Muscle of arm (tissue), 12 donors: ENCODE results near the gene RYR3. TPM values are rescaled to one million over a fixed set of nuclear protein-coding genes. Genes with fewer than 3 reads are reported as not detected.
"Not testable (repeated sequence)": the region's sequence is repeated elsewhere in the genome, so short reads cannot be mapped to it uniquely, and the experiment has no call there.

ENCODE experiments used
- DNase-seq: peaks from one replicate; pipeline ENCODE4 v3.0.0-alpha.2; 2013
- polyA plus RNA-seq, 12 donors: library from polyadenylated mRNA; unstranded; fragments of 120-200 nt; gene quantifications; one replicate each; pipeline ENCODE4 v1.2.1, GENCODE V29; 2013; ENCODE audit not compliant: insufficient read length in 12 of 12

The RYR3 gene
- polyA plus RNA-seq, 12 donors, result 18.2 to 77.7 (median 47.4) TPM; not detected in 1

GRCh38 chr15:33756961-33757360, 446.2 kb downstream of the RYR3 start:
- no peak for DNase-seq

GRCh38 chr15:33757516-33758232, 446.9 kb downstream of the RYR3 start:
- DNase-seq, result no peak

- DNase-seq, result no peak
Measured at GRCh38 chr15:33766389-33766788, 455.6 kb downstream of the RYR3 start.

- no peak for DNase-seq
Measured at GRCh38 chr15:33768670-33769190, 458.0 kb downstream of the RYR3 start.

GRCh38 chr15:33773969-33774368, 463.2 kb downstream of the RYR3 start:
- no peak for DNase-seq

GRCh38 chr15:33778852-33779251, 468.1 kb downstream of the RYR3 start:
- no peak for DNase-seq

- DNase-seq, result no peak
Measured at GRCh38 chr15:33780011-33780768, 469.4 kb downstream of the RYR3 start.

GRCh38 chr15:33782966-33783365, 472.2 kb downstream of the RYR3 start:
- no peak for DNase-seq

- DNase-seq, result no peak
Measured at GRCh38 chr15:33785366-33785765, 474.6 kb downstream of the RYR3 start.

GRCh38 chr15:33788906-33789540, 478.3 kb downstream of the RYR3 start:
- no peak for DNase-seq

- no peak for DNase-seq
Measured at GRCh38 chr15:33794453-33794852, 483.7 kb downstream of the RYR3 start.

- no peak for DNase-seq
Measured at GRCh38 chr15:33795070-33795469, 484.3 kb downstream of the RYR3 start.

- DNase-seq, result no peak
Measured at GRCh38 chr15:33797651-33798050, 486.9 kb downstream of the RYR3 start.

- no peak for DNase-seq
Measured at GRCh38 chr15:33801954-33802353, 491.2 kb downstream of the RYR3 start.

GRCh38 chr15:33807665-33808064, 496.9 kb downstream of the RYR3 start:
- no peak for DNase-seq

- DNase-seq, result no peak
Measured at GRCh38 chr15:33808720-33809457, 498.1 kb downstream of the RYR3 start.

GRCh38 chr15:33810073-33810595, 499.4 kb downstream of the RYR3 start:
- no peak for DNase-seq

- no peak for DNase-seq
Measured at GRCh38 chr15:33810806-33811205, 500.0 kb downstream of the RYR3 start.

- DNase-seq, result no peak
Measured at GRCh38 chr15:33813891-33814290, 503.1 kb downstream of the RYR3 start.

- not testable (repeated sequence) for DNase-seq
Measured at GRCh38 chr15:33819499-33819898, 508.7 kb downstream of the RYR3 start.

- DNase-seq, result no peak
Measured at GRCh38 chr15:33822479-33822878, 511.7 kb downstream of the RYR3 start.

- no peak for DNase-seq
Measured at GRCh38 chr15:33823119-33823518, 512.4 kb downstream of the RYR3 start.
